CD14-positive monocyte (primary cell): ENCODE results near the gene HBD. TPM values are rescaled to one million over a fixed set of nuclear protein-coding genes. Genes with fewer than 3 reads are reported as not detected.

ENCODE experiments used
- DNase-seq, 3 donors: peaks; one replicate each; pipeline ENCODE4 v3.0.0-alpha.2; 2011 to 2022
- H2AFZ ChIP-seq: 2 replicates; pipeline ENCODE4 v1.6.0; 2012; ENCODE audit warnings: mild to moderate bottlenecking, low read depth, low read length, inconsistent platforms; ENCODE audit not compliant: insufficient read depth, poor library complexity, severe bottlenecking
- H3K27ac ChIP-seq, 2 donors: 1 replicate in 1 of 2; 2 replicates in 1 of 2; pipeline ENCODE4 v1.5.1; 2012 to 2013; ENCODE audit warnings: low read length in 2 of 2, control low read depth in 1 of 2, inconsistent platforms in 1 of 2, low read depth in 1 of 2, mild to moderate bottlenecking in 1 of 2
- H3K27me3 ChIP-seq, 2 donors: one replicate each; pipeline versions ENCODE4 v1.6.0 to v1.6.1; 2011 to 2013; ENCODE audit warnings: low read length in 2 of 2; ENCODE audit not compliant: control insufficient read depth in 2 of 2, insufficient read depth in 2 of 2
- H3K36me3 ChIP-seq, 2 donors: replicated peaks in 1 of 2; 1 replicate in 1 of 2; 2 replicates in 1 of 2; pipeline versions ENCODE4 v1.5.1 to v1.6.1; 2012 to 2013; ENCODE audit warnings: low read length in 2 of 2, control low read depth in 1 of 2, inconsistent platforms in 1 of 2, mild to moderate bottlenecking in 1 of 2; ENCODE audit not compliant: insufficient read depth in 2 of 2, control insufficient read depth in 1 of 2
- H3K4me1 ChIP-seq, 2 donors: 1 replicate in 1 of 2; 2 replicates in 1 of 2; pipeline versions ENCODE4 v1.5.1 to v1.6.1; 2012 to 2013; ENCODE audit warnings: low read length in 2 of 2, control low read depth in 1 of 2, inconsistent platforms in 1 of 2, mild to moderate bottlenecking in 1 of 2, moderate library complexity in 1 of 2; ENCODE audit not compliant: insufficient read depth in 2 of 2, control insufficient read depth in 1 of 2
- H3K4me2 ChIP-seq: replicated peaks from 2 replicates; pipeline ENCODE3; 2012; ENCODE audit warnings: low read length, moderate library complexity, mild to moderate bottlenecking; ENCODE audit not compliant: poor library complexity, severe bottlenecking; ENCODE audit errors: extremely low read depth
- H3K4me3 ChIP-seq, 3 experiments: fragments of 200-600 bp in 1 of 3; sonication (generic) in 1 of 3; replicated peaks in 1 of 3; 1 replicate in 2 of 3; 2 replicates in 1 of 3; pipeline ENCODE4 v1.5.1; 2011 to 2013; ENCODE audit warnings: low read length in 3 of 3, mild to moderate bottlenecking in 3 of 3, control low read depth in 2 of 3, low read depth in 2 of 3, inconsistent platforms in 1 of 3, moderate library complexity in 1 of 3
- H3K79me2 ChIP-seq: 2 replicates; pipeline ENCODE4 v1.6.0; 2012; ENCODE audit warnings: mild to moderate bottlenecking, control low read depth, inconsistent platforms, low read length, moderate library complexity; ENCODE audit not compliant: insufficient read depth
- H3K9ac ChIP-seq: 2 replicates; pipeline ENCODE4 v1.6.0; 2017; ENCODE audit warnings: low read length, mild to moderate bottlenecking; ENCODE audit not compliant: insufficient read depth, poor library complexity, severe bottlenecking
- H3K9me3 ChIP-seq, 2 donors: replicated peaks in 1 of 2; 1 replicate in 1 of 2; 2 replicates in 1 of 2; pipeline versions ENCODE4 v1.5.1 to v1.6.1; 2012 to 2013; ENCODE audit warnings: low read length in 2 of 2, control low read depth in 1 of 2; ENCODE audit not compliant: control insufficient read depth in 1 of 2, insufficient read depth in 1 of 2
- H4K20me1 ChIP-seq: 2 replicates; pipeline ENCODE4 v1.6.0; 2012; ENCODE audit warnings: mild to moderate bottlenecking, low read length, control low read depth, moderate library complexity; ENCODE audit not compliant: insufficient read depth
- H3K27ac Mint-ChIP-seq, 7 donors: one replicate each; pipeline ENCODE4 v1.8.0; 2020; ENCODE audit warnings: mild to moderate bottlenecking in 7 of 7, mixed read lengths in 7 of 7, moderate library complexity in 6 of 7, inconsistent platforms in 2 of 7
- H3K27me3 Mint-ChIP-seq, 3 donors: one replicate each; pipeline ENCODE4 v1.8.0; 2021 to 2022; ENCODE audit warnings: low read depth in 3 of 3, mild to moderate bottlenecking in 3 of 3, mixed read lengths in 3 of 3, moderate library complexity in 3 of 3, inconsistent platforms in 1 of 3
- H3K36me3 Mint-ChIP-seq, 2 donors: one replicate each; pipeline ENCODE4 v1.8.0; 2020; ENCODE audit warnings: mixed read lengths in 2 of 2, inconsistent platforms in 1 of 2, mild to moderate bottlenecking in 1 of 2
- H3K4me1 Mint-ChIP-seq: one replicate; pipeline ENCODE4 v1.8.0; 2020; ENCODE audit warnings: mild to moderate bottlenecking, mixed read lengths
- H3K4me3 Mint-ChIP-seq, 2 donors: one replicate each; pipeline ENCODE4 v1.8.0; 2020; ENCODE audit warnings: mild to moderate bottlenecking in 2 of 2, mixed read lengths in 2 of 2, moderate library complexity in 1 of 2
- H3K9me3 Mint-ChIP-seq, 7 donors: one replicate each; pipeline ENCODE4 v1.8.0; 2020 to 2022; ENCODE audit warnings: mixed read lengths in 7 of 7, mild to moderate bottlenecking in 6 of 7, moderate library complexity in 6 of 7, inconsistent platforms in 2 of 7
- CTCF ChIP-seq: fragments of 200-600 bp; IDR thresholded peaks from one replicate; pipeline ENCODE4 v1.8.0; 2022; ENCODE audit warnings: antibody characterized with exemption, mild to moderate bottlenecking
- WGBS: methylation state at CpG from one replicate; pipeline ENCODE4 v1.1.5; 2013; ENCODE audit warnings: missing lambda C conversion rate; ENCODE audit not compliant: insufficient coverage; 5-methylcytosine and 5-hydroxymethylcytosine counted together
- intact Hi-C, 2 donors: fragments of 100-400 bp; cut with micrococcal nuclease; formaldehyde crosslinking; loops; one replicate each; pipeline versions ENCODE4 v1.15.0 to v1.15.1; 2023
- polyA plus RNA-seq, 3 donors: library from polyadenylated mRNA; depleted of rRNA in 1 of 3; unstranded in 2 of 3; stranded (reverse) in 1 of 3; fragments of 300-500 nt in 2 of 3; fragments of >200 nt in 1 of 3; fragmentation: Illumina TruSeq in 2 of 3; gene quantifications; 1 replicate in 2 of 3; 2 replicates in 1 of 3; pipeline ENCODE4 v1.2.3, GENCODE V29; 2012 to 2021

HBD gene
- polyA plus RNA-seq, 3 donors: not detected

- Mint-ChIP-seq H3K36me3 (no peaks in the 10 kb centered on the region), H3K4me1 (no peaks in the 10 kb centered on the region), H3K9me3 (no peaks in the 10 kb centered on the region), H3K4me3 (no peak overlapping the region), H3K27me3 (peaks cover 0 to 3% (median 3%) of the 10 kb centered on the region in 3 donors), H3K27ac (no peak overlapping the region)
- Histone ChIP-seq H2AFZ (no peak overlapping the region), H3K9me3 (no peaks in the 10 kb centered on the region), H4K20me1 (no peaks in the 10 kb centered on the region), H3K27ac (no peak overlapping the region), H3K27me3 (no peaks in the 10 kb centered on the region), H3K9ac (no peak overlapping the region), H3K79me2 (no peaks in the 10 kb centered on the region), H3K4me2 (no peak overlapping the region), H3K4me1 (no peaks in the 10 kb centered on the region), H3K4me3 (no peak overlapping the region), H3K36me3 (no peaks in the 10 kb centered on the region)
- TF ChIP-seq CTCF: no peak
- no peak for DNase-seq
- intact Hi-C loops: no loop called here
- WGBS: no CpG with 5 or more reads among the region's 1 CpG
Observed at GRCh38 chr11:5204787-5205186, 29.5 kb downstream of the HBD start.

GRCh38 chr11:5203366-5203765, 30.9 kb downstream of the HBD start:
- no peaks in the 10 kb centered on the region for H3K9me3 ChIP-seq

More at GRCh38 chr11:5203366-5203765, 30.9 kb downstream of the HBD start:
- Mint-ChIP-seq H3K27me3 (peaks cover 0 to 3% (median 3%) of the 10 kb centered on the region in 3 donors), H3K36me3 (no peaks in the 10 kb centered on the region), H3K27ac (no peak overlapping the region), H3K4me1 (no peaks in the 10 kb centered on the region), H3K9me3 (no peaks in the 10 kb centered on the region), H3K4me3 (no peak overlapping the region)
- H3K4me1 ChIP-seq: no peaks in the 10 kb centered on the region
- H3K27ac ChIP-seq: no peak overlapping the region
- no CpG with 5 or more reads among the region's 2 CpGs for WGBS
- H3K79me2 ChIP-seq: no peaks in the 10 kb centered on the region
- H3K36me3 ChIP-seq: no peaks in the 10 kb centered on the region
- no peaks in the 10 kb centered on the region for H4K20me1 ChIP-seq
- no peak overlapping the region for H2AFZ ChIP-seq
- H3K27me3 ChIP-seq: no peaks in the 10 kb centered on the region
- TF ChIP-seq CTCF: no peak
- no peak overlapping the region for H3K9ac ChIP-seq
- no peak for DNase-seq
- intact Hi-C loops: no loop called here
- H3K4me3 ChIP-seq: no peak overlapping the region
- no peak overlapping the region for H3K4me2 ChIP-seq
